ENCODE measurements around the gene COL4A6. TPM values are rescaled to one million over a fixed set of nuclear protein-coding genes. Genes with fewer than 3 reads are reported as not detected.

COL4A6 gene
- polyA plus RNA-seq, 3 donors: not detected

- no peak overlapping the region for H3K4me3 ChIP-seq (replicated peaks in 1 of 3; ENCODE audit: low read depth in 2 of 3, low read length in 3 of 3)
- H3K27ac ChIP-seq (ENCODE audit: low read depth in 1 of 2, low read length in 2 of 2): no peak overlapping the region
- Mint-ChIP-seq H3K4me1 (no peaks in the 10 kb centered on the region), H3K27me3 (ENCODE audit: low read depth in 3 of 3) (peaks cover 0 to 1% (median 0%) of the 10 kb centered on the region in 3 donors), H3K27ac (no peak overlapping the region), H3K36me3 (peaks cover 39 to 44% of the 10 kb centered on the region in 2 donors), H3K4me3 (no peak overlapping the region), H3K9me3 (no peaks in the 10 kb centered on the region)
- H3K9me3 ChIP-seq (replicated peaks in 1 of 2; ENCODE audit: control insufficient read depth in 1 of 2, insufficient read depth in 1 of 2, low read length in 2 of 2): no peaks in the 10 kb centered on the region
- no peaks in the 10 kb centered on the region for H3K4me1 ChIP-seq (ENCODE audit: control insufficient read depth in 1 of 2, insufficient read depth in 2 of 2, low read length in 2 of 2)
- no CpG with 5 or more reads among the region's 8 CpGs for WGBS (ENCODE audit: insufficient coverage)
- H4K20me1 ChIP-seq (ENCODE audit: insufficient read depth, low read length): no peaks in the 10 kb centered on the region
- no peak overlapping the region for H3K9ac ChIP-seq (ENCODE audit: insufficient read depth, low read length, poor library complexity, severe bottlenecking)
- intact Hi-C loops (cut with micrococcal nuclease): no loop called here
- no peak for DNase-seq
- no peaks in the 10 kb centered on the region for H3K79me2 ChIP-seq (ENCODE audit: insufficient read depth, low read length)
- no peak for TF ChIP-seq CTCF (IDR thresholded peaks at IDR 0.05)
- no peaks in the 10 kb centered on the region for H3K27me3 ChIP-seq (ENCODE audit: control insufficient read depth in 2 of 2, insufficient read depth in 2 of 2, low read length in 2 of 2)
- H3K4me2 ChIP-seq (replicated peaks; ENCODE audit: extremely low read depth, low read length, poor library complexity, severe bottlenecking): no peak overlapping the region
- H2AFZ ChIP-seq (ENCODE audit: insufficient read depth, low read depth, low read length, poor library complexity, severe bottlenecking): no peak overlapping the region
- peaks cover 24 to 54% of the 10 kb centered on the region in 2 donors for H3K36me3 ChIP-seq (replicated peaks in 1 of 2; ENCODE audit: control insufficient read depth in 1 of 2, insufficient read depth in 2 of 2, low read length in 2 of 2)
These were observed 306.2 kb downstream of the COL4A6 start for GRCh38 chrX:108132034-108132433.

GRCh38 chrX:108131471-108131870, 306.8 kb downstream of the COL4A6 start:
- intact Hi-C loops (cut with micrococcal nuclease): no loop called here
- no peak overlapping the region for H3K9ac ChIP-seq (ENCODE audit: insufficient read depth, low read length, poor library complexity, severe bottlenecking)
- H3K36me3 Mint-ChIP-seq: peaks cover 37 to 46% of the 10 kb centered on the region in 2 donors

More at GRCh38 chrX:108131471-108131870, 306.8 kb downstream of the COL4A6 start:
- peaks cover 21 to 54% of the 10 kb centered on the region in 2 donors for H3K36me3 ChIP-seq (replicated peaks in 1 of 2; ENCODE audit: control insufficient read depth in 1 of 2, insufficient read depth in 2 of 2, low read length in 2 of 2)
- no peak overlapping the region for H3K4me3 ChIP-seq (replicated peaks in 1 of 3; ENCODE audit: low read depth in 2 of 3, low read length in 3 of 3)
- H4K20me1 ChIP-seq (ENCODE audit: insufficient read depth, low read length): no peaks in the 10 kb centered on the region
- no peaks in the 10 kb centered on the region for H3K9me3 ChIP-seq (replicated peaks in 1 of 2; ENCODE audit: control insufficient read depth in 1 of 2, insufficient read depth in 1 of 2, low read length in 2 of 2)
- no peaks in the 10 kb centered on the region for H3K79me2 ChIP-seq (ENCODE audit: insufficient read depth, low read length)
- H2AFZ ChIP-seq (ENCODE audit: insufficient read depth, low read depth, low read length, poor library complexity, severe bottlenecking): no peak overlapping the region
- Mint-ChIP-seq H3K4me3 (no peak overlapping the region), H3K4me1 (peaks cover 4% of the 10 kb centered on the region), H3K27ac (no peak overlapping the region), H3K9me3 (no peaks in the 10 kb centered on the region), H3K27me3 (ENCODE audit: low read depth in 3 of 3) (peaks cover 0 to 1% (median 0%) of the 10 kb centered on the region in 3 donors)
- H3K27ac ChIP-seq (ENCODE audit: low read depth in 1 of 2, low read length in 2 of 2): no peak overlapping the region
- DNase-seq: no peak
- H3K4me1 ChIP-seq (ENCODE audit: control insufficient read depth in 1 of 2, insufficient read depth in 2 of 2, low read length in 2 of 2): no peaks in the 10 kb centered on the region
- no peaks in the 10 kb centered on the region for H3K27me3 ChIP-seq (ENCODE audit: control insufficient read depth in 2 of 2, insufficient read depth in 2 of 2, low read length in 2 of 2)
- WGBS (ENCODE audit: insufficient coverage): 80% methylated on average over 2 of the region's 2 CpGs
- TF ChIP-seq CTCF (IDR thresholded peaks at IDR 0.05): no peak
- H3K4me2 ChIP-seq (replicated peaks; ENCODE audit: extremely low read depth, low read length, poor library complexity, severe bottlenecking): no peak overlapping the region

All from CD14-positive monocyte (primary cell).